Esophagus mucosa (tissue), 1 donor: Measurements from ENCODE around the gene ZNF213. TPM values are rescaled to one million over a fixed set of nuclear protein-coding genes. Genes with fewer than 3 reads are reported as not detected.
"Not testable (repeated sequence)": the region's sequence is repeated elsewhere in the genome, so short reads cannot be mapped to it uniquely, and the experiment has no call there.

Source experiments
- ATAC-seq: fragments of 200-7000 bp; cut with Tn5 transposase; one replicate; pipeline ENCODE4 v1.9.1; 2020
- total RNA-seq: library from RNA; stranded (reverse); gene quantifications from one replicate; pipeline ENCODE4 v1.2.4, GENCODE V29; 2023
- donor health status: DM: yes; HTN: yes; CAD: no.

Gene ZNF213
- total RNA-seq, 1 donor from 2014 or later: 9.7 TPM

DNA sequence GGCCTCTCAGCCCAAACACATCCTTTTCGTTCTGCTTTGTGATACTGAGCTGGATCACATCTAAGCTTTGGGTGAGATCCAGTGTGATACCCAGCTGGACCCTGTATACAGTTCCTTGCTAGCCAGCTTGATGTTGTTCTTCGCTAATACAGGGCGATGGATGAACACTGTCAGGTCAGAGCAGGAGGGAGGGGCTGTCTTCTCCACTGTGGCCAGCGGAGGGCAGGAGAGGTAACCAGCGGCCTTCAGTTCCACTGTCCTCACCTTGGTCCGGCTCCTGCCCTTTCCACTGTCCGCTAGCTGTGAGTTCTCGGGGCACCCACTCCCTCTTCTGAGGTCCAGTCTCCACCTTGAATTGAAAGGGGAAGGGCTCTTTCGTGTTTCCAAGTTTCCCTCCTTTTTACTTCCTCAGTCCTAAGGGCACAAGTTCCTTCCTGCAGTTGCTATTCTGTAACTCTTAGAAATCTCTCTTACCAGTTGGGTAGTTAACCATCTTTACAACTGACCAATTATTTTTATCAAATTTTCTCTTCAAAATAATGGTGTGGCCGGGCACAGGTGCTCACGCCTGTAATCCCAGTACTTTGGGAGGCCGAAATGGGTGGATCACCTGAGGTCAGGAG lies 3.0 kb upstream of the ZNF213 start:
- ATAC-seq: no peak

DNA sequence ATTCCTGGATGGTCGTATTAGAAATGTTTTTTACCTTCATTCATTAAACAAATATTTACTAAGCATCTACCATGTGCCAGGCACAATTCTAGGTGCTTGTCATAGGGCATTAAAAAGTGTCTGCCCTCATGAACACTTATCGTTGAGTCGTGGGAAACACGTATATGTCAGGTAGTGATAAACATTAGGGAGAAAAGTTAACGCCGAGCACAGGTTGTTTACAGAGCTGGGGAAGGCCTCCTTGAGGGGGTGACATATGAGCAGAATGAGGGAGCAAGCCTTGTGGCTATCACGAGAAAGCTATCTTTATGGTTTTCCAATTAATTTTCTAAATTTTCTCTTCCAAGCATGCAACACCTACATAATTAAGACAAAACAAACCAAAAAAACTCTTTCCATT lies 985 bp upstream of the ZNF213 start:
- ATAC-seq: no peak

DNA sequence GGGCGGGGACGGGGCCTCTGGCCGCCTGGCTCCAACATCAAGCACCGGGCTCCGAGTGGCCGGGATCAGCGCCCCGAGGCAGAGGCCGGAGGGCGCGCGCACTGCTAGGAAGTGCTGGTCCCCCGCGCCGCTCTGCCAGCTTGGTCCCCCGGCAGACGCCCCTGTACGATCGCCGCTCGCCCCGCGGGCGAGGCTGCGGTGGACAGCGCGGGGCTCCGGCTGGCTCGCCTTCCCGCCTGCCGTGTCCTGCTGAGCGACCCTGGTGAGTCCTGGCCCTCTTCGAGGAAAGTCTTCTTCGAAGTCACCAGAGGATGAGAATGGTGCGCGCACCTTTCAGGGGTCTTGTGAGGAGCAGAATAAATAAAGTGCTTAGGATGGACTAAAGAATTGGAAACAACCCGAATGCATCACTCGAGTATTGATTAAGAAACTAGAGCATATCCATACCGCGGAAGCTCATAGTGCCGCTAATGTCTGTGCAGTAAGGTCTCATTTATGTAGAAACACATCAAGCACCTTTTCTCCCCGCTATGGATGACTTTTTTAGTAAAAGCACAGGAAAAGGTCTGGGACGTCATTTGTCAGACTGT lies 392 bp downstream of the ZNF213 start:
- ATAC-seq: no peak

DNA sequence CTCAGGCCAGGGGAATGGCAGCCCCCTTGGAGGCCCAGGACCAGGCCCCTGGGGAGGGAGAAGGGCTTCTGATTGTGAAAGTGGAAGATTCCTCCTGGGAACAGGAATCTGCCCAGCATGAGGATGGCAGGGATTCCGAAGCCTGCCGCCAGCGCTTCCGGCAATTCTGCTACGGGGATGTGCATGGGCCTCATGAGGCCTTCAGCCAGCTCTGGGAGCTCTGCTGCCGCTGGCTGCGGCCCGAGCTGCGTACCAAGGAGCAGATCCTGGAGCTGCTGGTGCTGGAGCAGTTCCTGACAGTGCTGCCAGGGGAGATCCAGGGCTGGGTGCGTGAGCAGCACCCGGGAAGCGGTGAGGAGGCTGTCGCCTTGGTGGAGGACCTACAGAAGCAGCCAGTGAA lies 2.4 kb downstream of the ZNF213 start:
- no peak for ATAC-seq

DNA sequence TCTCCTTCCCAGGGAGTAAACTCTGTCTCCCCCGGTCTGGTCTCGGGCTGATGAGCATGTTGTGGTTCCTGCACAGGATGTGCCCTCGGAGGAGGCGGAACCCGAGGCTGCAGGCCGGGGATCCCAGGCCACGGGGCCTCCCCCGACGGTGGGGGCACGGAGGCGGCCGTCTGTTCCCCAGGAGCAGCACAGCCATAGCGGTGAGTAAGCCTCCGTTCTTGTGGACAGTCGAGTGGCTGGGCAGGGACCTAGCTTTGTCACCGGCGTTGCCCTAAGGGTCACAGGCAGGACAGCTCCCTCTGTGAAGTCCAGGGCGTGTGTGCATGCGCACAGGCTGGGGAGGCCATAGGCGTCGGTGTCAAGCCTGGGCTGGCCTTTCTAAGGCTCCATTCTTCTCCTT lies 3.5 kb downstream of the ZNF213 start:
- ATAC-seq: no peak

DNA sequence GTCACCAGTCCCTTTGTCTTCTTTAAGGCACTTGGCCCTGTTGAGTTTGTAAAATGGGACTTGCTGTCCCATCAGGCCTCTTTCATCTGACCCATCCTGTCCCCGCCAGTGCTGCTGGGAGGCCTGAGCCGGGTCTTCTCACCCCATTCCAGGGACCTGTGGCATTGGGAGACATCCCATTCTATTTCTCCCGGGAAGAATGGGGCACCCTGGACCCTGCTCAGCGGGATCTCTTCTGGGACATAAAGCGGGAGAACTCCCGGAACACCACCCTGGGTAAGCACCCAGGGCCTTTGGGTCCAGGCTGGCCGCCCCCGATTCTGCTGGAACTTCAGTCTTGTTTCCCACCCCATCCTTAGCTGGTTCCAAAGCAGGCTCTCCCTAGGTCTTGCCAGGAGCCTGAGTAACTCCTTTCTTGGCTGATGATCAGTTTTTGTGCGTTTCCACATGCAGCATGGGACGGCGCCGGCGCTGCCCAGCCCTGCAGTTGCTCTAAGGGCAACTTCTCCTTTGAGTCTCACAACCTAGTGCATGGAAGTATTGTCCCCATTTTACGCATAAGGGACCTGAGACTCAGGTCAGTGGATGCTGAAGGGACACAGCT lies 4.1 kb downstream of the ZNF213 start:
- no peak for ATAC-seq

DNA sequence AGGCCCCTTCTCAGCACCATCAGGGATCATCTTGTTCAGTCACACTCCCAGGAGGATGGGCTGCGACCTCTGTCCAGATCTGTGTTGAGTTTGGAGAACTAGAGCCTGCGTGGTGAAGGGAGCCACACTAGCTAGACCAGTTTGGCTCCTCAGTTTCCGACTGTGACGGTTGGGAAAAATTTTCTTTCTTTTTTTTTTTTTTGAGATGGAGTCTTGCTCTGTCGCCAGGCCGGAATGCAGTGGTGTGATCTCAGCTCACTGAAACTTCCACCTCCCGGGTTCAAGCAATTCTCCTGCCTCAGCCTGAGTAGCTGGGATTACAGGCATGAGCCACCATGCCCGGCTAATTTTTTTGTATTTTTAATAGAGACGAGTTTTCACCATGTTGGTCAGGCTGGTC lies 4.7 kb downstream of the ZNF213 start:
- ATAC-seq: not testable (repeated sequence)

DNA sequence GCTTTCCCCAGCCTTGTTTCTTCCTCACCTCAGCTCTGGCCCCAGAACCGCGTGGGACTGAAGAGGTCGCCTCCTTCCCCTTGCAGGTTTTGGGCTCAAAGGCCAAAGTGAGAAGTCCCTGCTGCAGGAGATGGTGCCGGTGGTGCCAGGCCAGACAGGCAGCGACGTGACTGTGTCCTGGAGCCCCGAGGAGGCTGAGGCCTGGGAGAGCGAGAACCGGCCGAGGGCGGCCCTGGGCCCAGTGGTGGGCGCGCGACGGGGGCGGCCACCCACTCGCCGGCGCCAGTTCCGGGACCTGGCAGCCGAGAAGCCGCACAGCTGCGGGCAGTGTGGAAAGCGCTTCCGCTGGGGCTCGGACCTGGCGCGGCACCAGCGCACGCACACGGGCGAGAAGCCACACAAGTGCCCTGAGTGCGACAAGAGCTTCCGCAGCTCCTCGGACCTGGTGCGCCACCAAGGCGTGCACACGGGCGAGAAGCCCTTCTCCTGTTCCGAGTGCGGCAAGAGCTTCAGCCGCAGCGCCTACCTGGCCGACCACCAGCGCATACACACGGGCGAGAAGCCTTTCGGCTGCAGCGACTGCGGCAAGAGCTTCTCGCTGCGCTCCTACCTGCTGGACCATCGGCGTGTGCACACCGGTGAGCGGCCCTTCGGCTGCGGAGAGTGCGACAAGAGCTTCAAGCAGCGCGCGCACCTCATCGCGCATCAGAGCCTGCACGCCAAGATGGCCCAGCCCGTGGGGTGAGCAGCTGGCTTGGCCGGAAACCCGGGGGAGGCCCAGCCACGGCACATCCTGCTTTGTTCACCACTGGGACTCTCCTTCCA lies 6.0 kb downstream of the ZNF213 start:
- ATAC-seq: no peak

DNA sequence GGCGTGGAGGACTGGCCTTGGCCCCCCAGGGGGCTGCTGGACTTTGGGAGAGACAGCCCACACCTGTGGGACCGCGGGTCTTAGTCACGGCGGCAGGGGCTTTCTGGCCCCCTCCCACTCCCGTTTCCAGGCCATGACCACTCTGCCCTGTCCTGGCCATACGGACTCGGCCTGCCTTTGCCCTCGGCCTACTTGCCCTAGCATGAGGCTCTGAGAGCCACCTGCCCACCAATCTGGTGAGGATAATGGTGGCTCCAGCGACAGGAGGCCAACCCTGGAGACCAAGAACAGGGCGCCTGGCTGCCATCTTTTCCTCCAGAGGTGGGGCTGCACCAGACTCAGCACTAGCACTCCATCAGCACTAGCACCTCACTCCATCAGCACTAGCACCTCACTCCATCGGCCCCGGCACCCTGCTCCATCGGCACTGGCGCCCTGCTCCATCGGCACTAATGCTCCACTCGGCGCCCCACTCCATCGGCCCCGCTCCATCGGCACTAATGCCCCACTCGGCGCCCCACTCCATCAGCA lies 7.0 kb downstream of the ZNF213 start:
- ATAC-seq: no peak

DNA sequence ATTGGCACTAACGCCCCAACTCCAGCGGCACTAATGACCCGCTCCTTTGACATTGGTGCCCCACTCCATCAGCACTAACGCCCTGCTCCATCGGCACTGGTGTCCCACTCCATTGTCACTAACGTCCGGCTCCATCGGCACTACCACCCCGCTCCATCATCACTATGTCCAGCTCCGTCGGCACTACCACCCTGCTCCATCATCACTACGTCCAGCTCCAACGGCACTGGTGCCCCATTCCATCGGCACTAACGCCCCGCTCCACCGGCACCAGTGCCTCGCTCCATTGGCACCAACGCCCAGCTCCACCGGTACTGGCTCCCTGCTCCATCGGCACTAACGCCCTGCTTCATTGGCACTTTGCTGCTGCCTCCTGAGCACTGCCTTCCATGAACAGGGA lies 7.5 kb downstream of the ZNF213 start:
- ATAC-seq: no peak

DNA sequence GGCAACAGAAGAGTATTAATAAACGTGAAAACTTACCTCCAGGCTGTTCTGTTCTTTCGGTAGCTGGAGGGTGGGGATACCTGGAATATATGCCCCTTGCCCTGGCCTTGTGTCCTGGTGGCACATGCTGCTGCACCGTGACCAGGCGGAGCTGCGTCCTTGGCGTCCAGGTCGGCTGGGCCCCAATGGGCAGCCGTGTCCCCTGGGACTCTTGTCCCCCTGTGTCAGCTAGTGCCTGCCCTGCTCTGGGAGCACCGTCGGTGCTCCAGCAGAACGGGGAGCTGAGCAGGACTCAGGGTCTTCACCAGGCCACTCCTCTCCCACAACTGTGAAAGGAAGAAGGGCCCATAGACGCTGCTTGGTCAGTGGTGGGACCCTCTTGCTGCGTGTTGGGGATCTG lies 7.9 kb downstream of the ZNF213 start:
- ATAC-seq: no peak

DNA sequence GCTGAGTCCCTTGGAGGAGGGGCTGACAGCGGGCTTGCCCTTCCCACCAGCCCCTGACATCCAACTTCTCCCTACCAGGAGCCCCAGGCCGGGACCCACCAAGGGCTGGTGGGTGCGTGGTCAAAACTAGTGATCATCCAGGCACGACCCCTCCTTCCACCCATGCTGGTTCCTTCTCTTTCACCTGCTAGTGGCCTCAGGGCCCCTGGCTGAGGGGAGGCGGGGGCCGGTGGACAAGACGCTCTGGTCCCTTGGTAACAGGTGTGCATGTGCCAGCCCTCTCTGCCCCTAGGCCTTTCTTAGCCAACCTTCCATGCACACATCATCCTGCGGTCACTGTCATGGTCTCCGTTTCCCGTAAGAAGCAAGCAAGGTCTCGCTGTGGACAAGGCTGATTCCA lies 8.4 kb downstream of the ZNF213 start:
- ATAC-seq: no peak

DNA sequence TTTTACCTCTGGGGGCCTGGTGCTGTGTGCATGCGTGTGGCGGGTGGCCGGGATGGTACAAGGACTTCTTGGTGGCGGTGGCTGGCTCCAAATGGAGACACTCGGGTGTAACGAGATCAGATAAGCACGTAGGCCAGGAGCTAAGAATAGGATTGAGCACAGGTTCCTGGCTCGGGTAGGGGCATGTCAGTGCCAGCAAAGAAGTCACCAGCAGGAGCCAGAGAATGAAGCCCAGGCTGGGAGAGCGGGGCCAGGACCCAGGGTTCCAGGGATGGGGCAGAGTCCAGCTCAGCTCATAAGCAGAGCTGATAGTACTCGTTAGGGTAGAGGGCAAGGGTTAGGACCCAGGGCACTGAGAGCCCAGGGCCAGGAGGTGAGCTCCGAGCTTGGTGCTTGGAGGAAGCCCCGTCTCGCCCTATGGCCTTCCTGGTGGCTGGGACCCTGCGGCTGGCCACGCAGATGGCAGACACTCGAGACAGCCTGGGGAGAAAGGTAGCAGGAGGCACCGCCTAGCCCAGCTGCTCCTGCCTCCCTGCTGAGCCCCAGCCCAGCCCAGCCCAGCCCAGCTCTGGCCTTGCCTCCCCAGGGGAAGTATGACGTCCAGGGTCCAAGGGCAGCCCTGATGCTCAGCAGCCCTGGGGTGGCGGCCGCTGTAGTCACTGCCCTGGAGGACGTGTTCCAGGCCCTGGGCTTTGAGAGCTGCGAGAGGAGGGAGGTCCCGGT lies 8.9 kb downstream of the ZNF213 start:
- ATAC-seq: no peak

DNA sequence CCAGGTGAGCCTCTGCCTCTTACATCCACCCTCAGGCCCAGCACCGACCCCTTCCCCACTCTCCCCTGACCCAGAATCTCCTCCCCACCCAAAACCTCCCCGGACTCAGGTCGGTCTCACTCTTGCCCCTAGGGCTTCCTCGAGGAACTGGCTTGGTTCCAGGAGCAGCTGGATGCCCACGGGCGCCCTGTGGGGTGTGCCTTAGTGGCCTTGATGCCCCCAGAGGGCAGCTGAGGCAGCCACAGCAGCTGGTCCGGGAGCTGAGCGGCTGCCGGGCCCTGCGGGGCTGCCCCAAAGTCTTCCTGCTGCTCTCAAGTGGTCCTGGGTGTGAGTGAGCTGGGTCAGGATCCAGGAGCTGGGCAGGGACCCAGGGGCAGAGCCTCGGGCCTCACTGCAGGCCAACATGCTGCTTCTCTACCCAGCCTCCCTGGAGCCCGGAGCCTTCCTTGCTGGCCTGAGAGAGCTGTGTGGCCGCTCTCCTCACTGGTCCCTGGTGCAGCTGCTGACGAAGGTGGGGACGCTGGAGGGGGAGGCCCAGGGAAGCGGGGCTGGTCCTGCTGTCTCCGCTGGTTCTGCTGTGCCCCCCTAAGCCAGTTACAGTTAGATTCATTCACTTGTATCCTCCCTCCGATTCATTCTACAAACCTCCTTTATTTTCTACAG lies 9.6 kb downstream of the ZNF213 start:
- ATAC-seq: no peak

DNA sequence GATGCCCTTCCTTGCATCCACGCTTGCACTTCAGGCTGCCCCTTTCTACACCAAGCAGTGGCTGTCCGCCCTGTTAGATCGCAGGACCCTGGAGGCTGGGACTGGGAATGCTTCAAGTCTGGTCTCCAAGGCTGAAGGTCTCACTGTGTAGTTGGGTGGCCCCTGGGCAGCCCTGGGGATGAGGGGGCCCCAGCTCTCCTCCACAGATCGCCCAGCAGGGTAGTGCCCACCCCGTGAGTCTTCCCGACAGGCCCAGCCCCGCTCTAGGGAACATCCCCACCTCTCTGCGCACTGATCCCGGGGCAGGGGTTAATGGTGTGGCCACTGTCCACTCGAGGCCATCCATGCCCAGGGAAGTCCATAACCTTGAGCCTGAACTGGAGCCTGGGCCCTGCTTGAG lies 10.3 kb downstream of the ZNF213 start:
- ATAC-seq: no peak

DNA sequence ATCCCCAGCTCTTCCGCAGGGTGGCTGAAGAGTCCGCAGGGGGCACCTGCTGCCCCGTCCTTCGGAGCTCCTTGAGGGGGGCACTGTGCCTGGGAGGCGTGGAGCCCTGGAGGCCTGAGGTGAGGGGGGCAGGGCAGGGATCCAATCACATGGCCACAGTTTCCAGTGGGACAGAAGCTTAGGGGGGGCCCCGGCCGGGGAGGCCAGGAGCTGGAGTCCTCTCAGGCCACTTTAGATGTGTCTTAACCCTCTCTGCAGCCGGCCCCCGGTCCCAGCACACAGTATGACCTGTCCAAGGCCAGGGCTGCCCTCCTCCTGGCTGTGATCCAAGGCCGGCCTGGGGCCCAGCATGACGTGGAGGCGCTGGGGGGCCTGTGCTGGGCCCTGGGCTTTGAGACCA lies 10.8 kb downstream of the ZNF213 start:
- no peak for ATAC-seq

DNA sequence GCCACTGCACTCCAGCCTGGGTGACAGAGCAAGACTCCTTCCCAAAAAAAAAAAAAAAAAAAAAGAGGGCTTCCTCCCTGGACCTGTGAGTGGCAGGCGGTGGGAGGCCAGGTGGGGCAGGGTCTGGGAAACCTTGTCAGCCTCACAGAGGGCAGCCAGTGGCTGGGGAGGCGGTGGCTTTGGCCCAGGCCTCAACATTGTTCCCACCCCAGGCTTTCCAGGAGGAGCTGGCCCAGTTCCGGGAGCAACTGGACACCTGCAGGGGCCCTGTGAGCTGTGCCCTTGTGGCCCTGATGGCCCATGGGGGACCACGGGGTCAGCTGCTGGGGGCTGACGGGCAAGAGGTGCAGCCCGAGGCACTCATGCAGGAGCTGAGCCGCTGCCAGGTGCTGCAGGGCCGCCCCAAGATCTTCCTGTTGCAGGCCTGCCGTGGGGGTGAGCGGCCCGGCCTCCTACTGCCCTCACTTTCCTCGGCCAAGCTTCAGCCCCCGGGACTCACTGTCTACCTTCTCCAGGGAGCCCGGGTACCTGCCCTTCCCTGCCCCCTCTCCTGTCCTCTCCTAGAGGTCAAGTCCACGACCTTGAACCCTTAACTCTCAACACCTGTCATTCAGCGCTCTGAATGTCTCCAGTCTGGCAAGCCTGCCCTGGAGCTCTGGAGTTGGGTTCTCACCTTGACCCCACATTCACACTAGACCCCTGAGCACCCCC lies 12.4 kb downstream of the ZNF213 start:
- ATAC-seq: no peak

DNA sequence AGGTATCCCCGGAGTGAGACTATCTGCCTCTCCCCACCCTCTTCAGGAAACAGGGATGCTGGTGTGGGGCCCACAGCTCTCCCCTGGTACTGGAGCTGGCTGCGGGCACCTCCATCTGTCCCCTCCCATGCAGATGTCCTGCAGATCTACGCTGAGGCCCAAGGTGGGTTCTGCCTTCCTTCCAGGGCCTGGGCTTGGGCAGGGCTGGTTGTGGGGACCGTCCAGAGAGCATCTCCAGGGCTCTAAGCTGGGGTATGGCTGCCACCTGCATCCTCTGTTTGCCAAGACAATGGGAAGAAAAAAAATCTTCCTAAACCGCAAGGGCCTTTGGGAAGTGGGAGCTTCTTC lies 12.9 kb downstream of the ZNF213 start:
- no peak for ATAC-seq

DNA sequence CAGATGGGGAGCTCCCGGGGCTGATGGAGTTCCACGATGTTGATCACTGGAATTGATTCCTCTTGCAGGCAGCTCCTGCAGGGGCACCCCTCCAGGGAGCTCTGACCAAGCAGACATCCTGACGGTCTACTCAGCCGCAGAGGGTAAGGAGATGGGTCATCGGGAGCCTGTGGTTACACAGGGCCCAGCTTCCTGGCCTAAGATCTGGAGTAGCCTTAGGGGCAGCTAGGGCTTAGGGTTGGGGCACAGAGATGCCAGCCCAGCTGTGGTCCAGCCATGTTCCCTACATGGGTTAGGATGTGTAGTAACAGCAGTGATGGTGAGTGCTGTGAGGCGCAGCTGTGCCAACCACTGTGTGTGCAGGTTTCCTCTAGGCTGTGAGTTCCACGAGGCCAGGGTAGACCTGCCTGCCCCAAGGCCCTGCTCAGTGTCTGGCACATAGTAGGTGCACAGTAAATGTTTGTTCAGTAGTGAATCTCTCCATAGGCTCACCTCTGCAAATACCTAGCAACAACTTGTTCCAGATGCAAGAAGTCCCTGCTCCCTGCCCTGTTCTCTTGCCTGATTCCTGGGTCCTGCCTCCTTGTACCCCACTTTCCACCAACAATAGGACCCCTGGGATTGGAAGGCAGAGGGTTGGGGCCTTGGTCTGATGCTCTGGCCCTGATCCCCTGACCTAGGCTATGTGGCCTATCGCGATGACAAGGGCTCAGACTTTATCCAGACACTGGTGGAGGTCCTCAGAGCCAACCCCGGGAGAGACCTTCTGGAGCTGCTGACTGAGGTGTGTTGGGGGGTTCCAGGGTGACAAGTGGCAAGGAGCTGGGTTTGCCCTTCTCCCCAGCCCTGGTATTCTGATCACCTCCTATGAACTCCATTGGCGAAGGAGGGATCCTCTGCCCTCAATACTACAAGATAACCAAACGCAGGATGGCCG lies 13.7 kb downstream of the ZNF213 start:
- ATAC-seq: no peak

DNA sequence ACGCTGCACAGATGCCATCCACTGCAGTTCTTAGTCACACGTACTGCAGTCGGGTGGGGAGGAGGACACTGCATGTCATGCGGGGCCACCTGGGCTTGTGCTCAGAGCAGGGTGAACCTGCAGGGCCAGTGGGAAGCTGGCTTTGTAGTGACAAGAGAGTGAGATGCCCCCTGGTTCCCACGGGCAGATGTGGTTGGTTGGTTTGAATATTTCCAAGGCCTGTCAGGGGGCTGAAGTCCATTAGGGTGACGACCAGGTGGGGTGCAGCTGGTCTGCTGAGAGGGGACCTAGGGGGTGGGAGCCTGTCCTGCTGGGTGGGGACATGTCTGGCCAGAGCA lies 14.3 kb downstream of the ZNF213 start:
- ATAC-seq: no peak
